GM21825 (cell line): ENCODE results near the gene KRTAP5-1.

Source experiments
- ATAC-seq: cut with Tn5 transposase; IDR thresholded peaks from one replicate; pipeline ENCODE4 v1.9.1; 2021; ENCODE audit warnings: mild to moderate bottlenecking, moderate library complexity; ENCODE audit not compliant: unreplicated experiment

The KRTAP5-1 gene

GRCh38 chr11:1572197-1573076 is 12.6 kb downstream of the KRTAP5-1 start, which contains the start of gene DUSP8:
Gene DUSP8 (minus strand): TSS chr11:1572271. CDS start chr11:1565826, 6,445 bp downstream.
- peak; percentile 54 for ATAC-seq

DNA sequence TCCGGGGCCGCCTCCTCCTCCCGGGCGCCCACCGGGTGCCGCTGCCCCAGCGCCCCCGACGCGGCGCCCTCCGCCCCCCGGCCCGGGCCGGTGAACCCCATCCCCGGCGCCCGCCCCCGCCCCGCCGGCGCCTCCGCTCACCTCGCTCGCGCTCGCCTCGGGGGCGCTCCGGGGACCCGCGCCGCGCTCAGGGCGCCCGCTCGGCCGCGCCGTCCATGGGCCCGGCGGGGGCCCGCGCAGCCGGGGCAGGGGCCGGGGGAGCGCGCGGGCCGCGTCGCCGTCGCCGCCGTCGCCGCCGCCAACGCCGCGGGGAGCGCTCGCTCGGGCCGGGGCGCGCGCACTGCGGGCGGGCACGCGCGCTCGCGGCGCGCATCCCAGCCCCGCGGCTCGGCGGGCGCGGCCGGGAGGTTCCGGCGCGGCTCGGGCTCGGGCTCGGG is 13.3 kb downstream of the KRTAP5-1 start:
- ATAC-seq: no peak

DNA sequence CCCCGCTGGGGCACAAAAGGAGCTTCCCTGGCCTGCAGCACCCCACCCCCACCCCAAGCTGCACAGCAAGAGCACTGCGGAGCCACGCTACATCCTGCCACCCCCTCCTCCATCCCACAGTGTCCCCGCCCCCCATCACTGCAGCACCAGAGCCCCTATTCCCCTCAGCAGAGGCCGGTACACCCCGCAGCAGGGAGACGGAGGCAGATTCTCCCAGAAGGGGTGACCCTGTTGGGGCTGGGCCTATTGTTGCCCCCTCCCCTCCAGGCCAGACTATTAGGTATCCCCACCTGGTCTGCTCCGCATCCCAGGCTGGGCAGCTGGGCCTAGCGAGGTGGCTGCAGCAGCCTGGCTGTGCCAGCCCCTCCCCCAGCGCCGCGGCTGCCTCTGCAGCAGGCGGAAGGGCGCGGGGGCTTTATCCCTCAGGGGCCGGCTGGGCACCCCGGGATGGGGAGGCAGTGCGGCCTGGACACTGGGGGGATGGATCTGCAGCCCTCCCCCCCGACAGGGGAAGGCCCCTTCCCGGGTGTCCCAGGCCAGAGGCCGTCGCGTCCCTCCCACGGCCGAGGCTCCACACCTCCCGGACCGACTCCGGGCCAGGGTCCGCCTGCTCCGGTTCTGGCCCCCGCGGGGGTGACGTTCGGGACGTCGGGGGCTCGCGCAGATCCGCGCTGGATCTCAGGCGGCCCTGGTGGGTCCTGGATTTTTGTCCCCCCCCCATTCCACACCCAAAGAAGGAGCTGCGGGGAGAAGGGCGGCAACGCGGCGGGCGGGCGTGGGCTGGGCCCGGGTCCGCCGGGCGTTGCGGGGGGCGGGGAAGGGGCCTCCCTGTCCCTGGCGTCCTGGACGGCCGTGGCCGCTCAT is 14.0 kb downstream of the KRTAP5-1 start:
- ATAC-seq: no peak

DNA sequence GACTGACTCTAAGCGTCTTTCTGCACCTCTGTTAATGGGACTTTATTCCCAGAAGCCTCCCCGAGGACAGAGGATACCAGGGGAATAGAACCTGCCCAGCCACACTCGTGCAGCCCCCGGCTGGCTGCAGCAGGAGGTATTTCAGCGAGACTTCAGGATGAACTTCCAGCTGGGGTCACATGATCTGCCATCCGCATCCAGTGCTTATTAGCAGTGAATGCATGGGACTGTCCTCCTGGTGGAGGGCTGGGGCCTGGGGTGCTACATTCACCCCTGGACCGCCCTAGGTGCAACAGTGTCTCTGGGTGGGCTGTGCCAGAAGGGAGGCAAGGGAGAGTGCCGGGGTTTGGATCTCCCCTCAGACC is 14.6 kb downstream of the KRTAP5-1 start:
- no peak for ATAC-seq

DNA sequence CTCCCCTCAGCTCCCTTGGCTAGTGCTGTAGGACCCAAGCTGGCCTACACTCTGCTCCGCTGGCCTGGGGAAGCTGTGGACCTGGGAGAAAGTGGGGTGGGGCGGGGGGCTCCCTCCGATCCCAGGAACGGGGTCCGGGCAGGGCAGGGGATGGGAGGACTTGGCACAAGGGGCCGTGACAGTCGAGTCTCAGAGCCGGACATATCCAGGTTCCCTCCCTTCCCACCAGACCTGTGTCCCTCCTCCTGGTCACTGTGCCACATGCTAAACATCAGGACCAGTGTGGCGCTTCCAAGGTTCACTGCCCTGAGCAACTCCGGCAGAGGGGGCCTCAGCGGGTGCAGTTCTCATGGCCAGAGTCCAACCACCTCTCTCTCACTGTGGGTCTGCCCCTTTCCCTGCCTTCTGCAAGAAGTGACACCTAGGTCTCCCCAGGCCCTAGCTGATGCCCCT is 15.1 kb downstream of the KRTAP5-1 start:
- ATAC-seq: no peak

GRCh38 chr11:1569251-1569780 is 15.8 kb downstream of the KRTAP5-1 start:
- ATAC-seq: no peak

DNA sequence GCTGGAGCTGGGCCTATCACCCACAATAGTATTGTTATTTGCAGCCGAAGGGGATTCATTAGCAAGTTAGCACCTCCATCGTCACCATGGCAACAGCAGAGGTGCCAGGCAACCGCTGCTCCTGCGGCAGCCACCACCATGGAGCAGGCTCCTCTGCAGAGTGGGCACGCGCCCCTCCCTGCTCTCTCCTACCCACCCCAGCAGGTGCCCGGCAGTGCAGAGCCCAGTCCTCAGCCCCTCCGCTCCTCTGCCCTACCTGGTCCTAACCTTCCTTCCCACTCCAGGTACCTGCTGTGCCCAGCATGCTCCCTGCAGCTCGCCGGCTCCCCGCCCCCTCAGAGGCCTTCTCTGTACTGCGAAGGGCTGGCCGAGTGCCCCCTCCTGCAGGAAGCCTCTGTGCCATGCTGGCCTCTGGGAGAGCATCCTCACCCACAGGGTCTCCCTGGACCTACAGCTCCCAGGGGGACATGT is 16.6 kb downstream of the KRTAP5-1 start:
- no peak for ATAC-seq

- no peak for ATAC-seq
Observed at GRCh38 chr11:1567721-1568100, 17.4 kb downstream of the KRTAP5-1 start.

DNA sequence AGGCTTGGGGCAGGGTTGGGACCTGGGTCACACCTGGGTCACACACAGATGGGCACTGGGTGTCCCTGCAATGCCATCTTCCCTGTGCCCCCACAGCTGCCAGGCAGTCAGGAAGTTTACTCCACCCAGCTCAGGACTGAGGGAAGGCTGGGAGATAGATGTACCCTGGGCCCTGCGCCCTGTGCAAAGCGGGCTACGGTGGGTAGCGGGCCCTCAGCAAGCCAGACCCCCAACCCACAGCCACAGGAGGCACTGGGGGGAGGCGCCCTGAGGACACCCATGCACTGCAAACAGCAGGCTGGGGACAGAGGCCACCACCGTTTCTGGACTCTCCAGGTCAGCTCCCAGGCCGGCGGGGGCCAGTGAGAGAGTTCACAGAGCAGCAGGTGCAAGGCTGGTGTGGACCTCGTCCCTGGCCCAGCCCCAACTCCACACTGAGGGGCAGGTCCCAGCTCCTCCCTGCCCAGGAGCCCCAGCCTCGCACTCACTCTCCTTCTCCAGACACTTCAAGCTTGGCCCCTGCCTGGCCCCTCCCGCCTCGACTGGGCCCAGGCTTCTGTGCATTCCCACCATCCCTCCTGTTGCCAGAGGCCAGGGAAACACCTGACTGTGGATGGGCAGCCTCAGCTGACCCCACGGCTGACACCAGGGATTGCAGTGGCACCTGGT is 17.9 kb downstream of the KRTAP5-1 start:
- ATAC-seq: no peak

DNA sequence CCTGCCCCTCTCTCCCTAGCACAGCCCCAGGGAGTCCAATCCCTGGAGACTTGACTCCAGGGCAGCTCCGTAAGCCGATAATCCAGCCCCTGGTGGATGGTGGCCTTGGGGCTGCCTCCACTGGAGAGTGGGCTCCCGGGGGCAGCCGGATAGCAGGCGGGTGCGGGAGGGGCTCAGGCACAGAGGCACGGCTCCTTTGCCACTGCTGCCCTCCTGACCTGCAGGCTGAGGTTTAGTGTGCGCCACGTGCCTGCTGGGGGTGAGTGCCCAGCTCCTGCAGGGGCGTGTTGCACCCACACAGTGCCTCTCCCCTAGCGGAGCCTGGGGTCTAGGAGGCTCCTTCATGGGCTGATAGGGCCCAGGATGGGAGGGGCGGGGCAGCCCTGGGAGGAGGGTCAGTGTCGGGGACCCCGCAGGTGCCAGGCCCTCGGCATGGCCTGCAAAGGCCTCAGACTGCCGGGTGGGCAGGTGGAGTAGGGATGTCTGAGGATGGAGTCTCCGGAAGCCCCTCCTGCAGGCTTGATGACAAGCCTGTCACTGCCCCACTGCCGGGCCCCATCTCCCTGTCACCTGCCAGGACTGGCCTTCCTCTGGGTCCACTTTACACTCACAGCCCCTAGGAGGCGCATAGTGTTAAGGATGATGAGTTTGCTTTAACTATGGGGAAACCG is 18.6 kb downstream of the KRTAP5-1 start:
- ATAC-seq: no peak

- no peak for ATAC-seq
Observed at GRCh38 chr11:1565904-1566247, 19.2 kb downstream of the KRTAP5-1 start.

DNA sequence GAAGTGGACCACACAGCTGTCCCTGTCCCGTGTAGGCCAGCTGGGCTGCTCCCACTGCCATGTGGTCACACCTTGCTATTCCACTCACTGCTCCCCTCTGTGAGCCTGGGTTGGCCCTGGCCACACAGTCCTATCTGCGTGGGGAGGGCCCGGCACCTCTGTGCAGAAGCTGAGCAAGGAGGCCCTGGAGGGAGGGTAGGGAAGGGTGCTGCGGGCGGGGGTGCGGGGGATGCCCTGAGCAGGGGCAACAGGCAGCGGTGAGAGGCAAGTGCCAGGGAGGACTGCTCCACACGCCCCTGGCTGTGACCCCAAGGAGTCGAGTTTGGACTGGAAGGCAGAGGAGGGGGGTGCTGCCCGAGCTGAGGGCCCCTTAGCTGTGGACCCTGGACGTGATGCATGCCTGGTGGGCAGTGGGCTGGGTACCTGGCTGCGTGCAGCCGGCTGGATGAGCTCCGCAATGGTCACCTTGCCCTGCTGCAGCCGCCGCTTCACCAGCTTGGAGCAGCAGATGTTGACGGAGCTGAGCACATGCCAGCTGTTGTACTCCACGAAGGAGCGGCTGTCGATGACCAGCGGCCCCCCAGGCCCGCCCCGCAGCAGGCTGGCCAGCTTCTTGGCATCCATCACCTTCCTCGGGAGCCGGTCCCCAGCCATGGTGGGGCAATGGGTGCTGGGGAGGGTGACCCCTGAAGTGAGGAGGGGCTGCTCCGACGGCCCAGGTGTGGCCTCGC is 19.7 kb downstream of the KRTAP5-1 start:
- no peak for ATAC-seq

DNA sequence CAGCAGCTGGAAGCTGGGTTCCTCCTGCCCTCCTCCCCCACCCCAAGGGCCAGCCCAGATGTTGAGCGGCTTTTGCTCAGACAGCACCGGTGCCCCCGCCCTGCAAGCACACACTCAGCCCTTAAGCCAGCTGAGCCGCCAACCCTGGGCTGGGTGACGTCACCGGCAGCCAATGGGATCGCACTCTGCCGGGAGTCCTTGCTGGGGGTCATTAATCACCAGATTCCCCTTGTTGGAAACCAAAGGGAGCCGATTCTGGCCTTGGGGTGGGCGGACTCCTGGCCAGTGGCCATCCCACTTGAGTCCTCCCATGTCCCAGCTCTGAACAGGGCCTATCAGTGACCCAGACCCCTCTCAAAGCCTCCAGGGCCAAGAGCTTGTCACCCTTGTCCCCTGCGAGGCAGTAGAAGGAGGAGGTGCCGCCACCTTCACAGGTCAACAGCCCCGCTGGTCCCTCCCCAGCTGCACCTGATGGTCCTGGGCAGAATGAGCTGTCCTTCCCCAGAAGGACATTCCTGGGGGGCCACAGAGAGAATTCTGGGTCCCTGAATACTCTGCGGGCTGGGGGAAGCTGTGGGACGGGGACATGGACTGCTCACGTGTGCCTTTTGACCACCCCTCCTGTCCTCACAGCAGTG is 20.4 kb downstream of the KRTAP5-1 start:
- no peak for ATAC-seq

- ATAC-seq: no peak
Observed at GRCh38 chr11:1563697-1564534, 21.2 kb downstream of the KRTAP5-1 start.

DNA sequence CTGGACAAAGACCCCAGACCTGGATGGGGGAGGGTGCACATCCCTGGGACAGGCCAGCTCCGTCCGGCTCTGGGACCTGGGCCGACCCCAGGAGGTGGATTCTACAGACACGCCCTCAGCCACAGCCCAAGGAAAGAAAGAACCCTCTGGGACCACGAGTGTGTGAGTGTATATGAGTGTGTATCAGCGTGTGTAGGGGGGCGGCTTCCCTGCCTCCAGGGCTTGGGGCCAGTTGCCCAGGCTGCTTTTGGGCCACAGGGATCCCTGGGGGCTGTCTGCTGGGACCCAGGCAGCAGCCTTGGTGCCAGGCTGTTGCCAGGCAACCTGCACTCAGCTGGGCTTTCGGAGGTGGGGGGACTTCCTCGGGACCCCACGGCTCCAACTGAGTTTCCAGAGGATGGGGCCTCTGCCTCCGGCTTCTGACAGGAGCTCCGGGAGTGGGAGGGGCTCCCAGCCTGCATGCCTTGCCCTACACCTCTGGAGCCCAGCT is 21.9 kb downstream of the KRTAP5-1 start:
- ATAC-seq: no peak

- ATAC-seq: no peak
Observed at GRCh38 chr11:1562469-1563148, 22.5 kb downstream of the KRTAP5-1 start.

- ATAC-seq: no peak
Observed at GRCh38 chr11:1561955-1562354, 23.1 kb downstream of the KRTAP5-1 start.

GRCh38 chr11:1561266-1561665 is 23.8 kb downstream of the KRTAP5-1 start:
- no peak for ATAC-seq
